HCT116 (cell line): ENCODE results near the gene DHCR7.

ENCODE experiments used
- YY1 ChIP-seq: IDR thresholded peaks from 2 replicates; pipeline ENCODE4 v1.6.1; 2011; ENCODE audit warnings: low read length, low read depth, moderate library complexity, mild to moderate bottlenecking; ENCODE audit not compliant: insufficient replicate concordance; ENCODE audit errors: extremely low read depth
- TF ChIP-seq, protein P1 (sequence below), 3 experiments: fragments of 200-600 bp in 1 of 3; sonication (generic) in 1 of 3; IDR thresholded peaks in 2 of 3; conservative IDR thresholded peaks in 1 of 3; 2 replicates each; pipeline ENCODE4 v1.5.1; 2012 to 2017; ENCODE audit warnings: low read depth in 2 of 3, low read length in 2 of 3, antibody characterized with exemption in 1 of 3, borderline replicate concordance in 1 of 3, control low read depth in 1 of 3, mild to moderate bottlenecking in 1 of 3, mixed read lengths in 1 of 3, mixed run types in 1 of 3, moderate library complexity in 1 of 3; ENCODE audit not compliant: insufficient read depth in 1 of 3

DNA sequence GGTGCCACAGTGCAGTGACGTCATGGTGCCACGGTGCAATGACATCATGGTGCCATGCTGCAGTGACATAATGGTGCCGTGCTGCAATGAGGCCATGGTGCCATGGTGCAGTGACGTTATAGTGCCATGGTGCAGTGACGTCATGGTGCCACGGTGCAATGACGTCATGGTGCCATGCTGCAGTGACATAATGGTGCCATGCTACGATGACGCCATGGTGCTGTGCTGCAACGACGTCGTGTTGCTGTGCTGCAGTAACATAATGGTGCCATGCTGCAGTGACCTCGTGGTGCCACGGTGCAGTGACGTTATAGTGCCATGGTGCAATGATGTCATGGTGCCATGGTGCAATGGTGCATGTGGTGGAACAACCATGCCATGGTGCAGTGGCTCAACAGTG, 45.3 kb downstream of the DHCR7 start:
- TF ChIP-seq, protein P1, sequence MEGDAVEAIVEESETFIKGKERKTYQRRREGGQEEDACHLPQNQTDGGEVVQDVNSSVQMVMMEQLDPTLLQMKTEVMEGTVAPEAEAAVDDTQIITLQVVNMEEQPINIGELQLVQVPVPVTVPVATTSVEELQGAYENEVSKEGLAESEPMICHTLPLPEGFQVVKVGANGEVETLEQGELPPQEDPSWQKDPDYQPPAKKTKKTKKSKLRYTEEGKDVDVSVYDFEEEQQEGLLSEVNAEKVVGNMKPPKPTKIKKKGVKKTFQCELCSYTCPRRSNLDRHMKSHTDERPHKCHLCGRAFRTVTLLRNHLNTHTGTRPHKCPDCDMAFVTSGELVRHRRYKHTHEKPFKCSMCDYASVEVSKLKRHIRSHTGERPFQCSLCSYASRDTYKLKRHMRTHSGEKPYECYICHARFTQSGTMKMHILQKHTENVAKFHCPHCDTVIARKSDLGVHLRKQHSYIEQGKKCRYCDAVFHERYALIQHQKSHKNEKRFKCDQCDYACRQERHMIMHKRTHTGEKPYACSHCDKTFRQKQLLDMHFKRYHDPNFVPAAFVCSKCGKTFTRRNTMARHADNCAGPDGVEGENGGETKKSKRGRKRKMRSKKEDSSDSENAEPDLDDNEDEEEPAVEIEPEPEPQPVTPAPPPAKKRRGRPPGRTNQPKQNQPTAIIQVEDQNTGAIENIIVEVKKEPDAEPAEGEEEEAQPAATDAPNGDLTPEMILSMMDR (IDR thresholded peaks at IDR 0.05 in 2 of 3, conservative IDR thresholded peaks at IDR 0.05 in 1 of 3; ENCODE audit: borderline replicate concordance in 1 of 3, insufficient read depth in 1 of 3, low read depth in 2 of 3, low read length in 2 of 3), result no peak
- no peak for TF ChIP-seq YY1
